Heart left ventricle (tissue), 13 donors: ENCODE measurements around the gene ELAVL2.

ENCODE experiments used
- CTCF ChIP-seq, 12 donors: fragments of 200-600 bp; sonication (generic) in 4 of 12; IDR thresholded peaks; one replicate each; pipeline versions ENCODE4 v1.5.0 to v1.8.0; 2018 to 2022; ENCODE audit warnings: antibody characterized with exemption in 12 of 12, mild to moderate bottlenecking in 5 of 12
- POLR2A ChIP-seq, 2 donors: fragments of 450-650 bp; IDR thresholded peaks; one replicate each; pipeline ENCODE4 v1.6.1; 2017; ENCODE audit warnings: antibody characterized with exemption in 2 of 2, mild to moderate bottlenecking in 2 of 2, moderate library complexity in 2 of 2
- donor health status: ischemic (EF 13 %, LVEDD 7.1; RV severe dilation, severe dysfunction).
- donor health status: DM: no; HTN: yes; CAD: no.
- donor health status: DM: no; HTN: no; CAD: no.
- donor health status: ischemic (EF 25% LVEDD 6.9; RV normal size, moderate dysfunction).
- donor health status: ischemic (EF 25% LVEDD 5.7; RV mildly dilated, moderate dysfunction).
- donor health status: ischemic (EF 35%, LVEDD 5.7; RV mildly dilated, moderate dysfunction).
- donor health status: nonischemic (EF 11% LVEDD 7.7; RV severe dilation, severe dysfunction).
- donor health status: DM: yes; HTN: yes; CAD: no.
- donor health status: PGD.
- donor health status: ischemic (EF 29% LVEDD 5.4; RV normal size, mild dysfunction).
- donor health status: nonischemic (EF 23%, LVEDD 6.1; RV moderate dilation, normal function).

- no peak for TF ChIP-seq CTCF (IDR thresholded peaks at IDR 0.05)
- TF ChIP-seq POLR2A (IDR thresholded peaks at IDR 0.05) = no peak
Observed at GRCh38 chr9:23775549-23775948, 50.5 kb downstream of the ELAVL2 start.
